ENCODE data around the gene SSR2. TPM values are rescaled to one million over a fixed set of nuclear protein-coding genes. Genes with fewer than 3 reads are reported as not detected.

Gene SSR2
- polyA plus RNA-seq, 1 of the 3 experiments (the other 2 are of a cell fraction) = 1,136 TPM

DNA sequence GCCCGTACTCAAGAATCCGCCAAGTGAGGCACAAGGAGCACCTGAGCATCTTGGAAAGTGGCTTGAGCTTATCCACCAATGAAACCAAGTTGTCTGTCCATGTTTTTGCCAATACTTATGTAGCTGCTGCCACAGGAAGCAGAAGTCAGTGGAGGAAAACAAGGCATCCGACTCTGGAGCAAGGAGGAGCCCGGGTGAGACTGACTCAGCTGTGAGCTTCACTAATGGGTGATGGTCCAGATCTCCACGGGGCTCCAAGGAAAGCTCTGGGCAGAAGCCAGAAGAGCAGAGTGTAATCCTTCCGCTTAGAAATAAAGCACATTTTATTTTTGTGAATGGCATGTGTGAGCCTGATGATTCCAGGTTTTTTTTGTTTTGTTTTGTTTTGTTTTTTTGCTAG lies 12.3 kb upstream of the SSR2 start:
- peaks cover 0 to 2% of the 10 kb centered on the region in 2 experiments for H3K36me3 ChIP-seq (replicated peaks in 1 of 2; ENCODE audit: control insufficient read depth in 1 of 2, insufficient read depth in 2 of 2, low read length in 1 of 2)
- H3K4me2 ChIP-seq = no peak overlapping the region
- CTCF ChIA-PET = interaction anchor here (0.7 to 2.5 kb wide), 4 partner anchors 11 to 94 kb away, joined by 3 to 11 read pairs (median 4); no protein-coding TSS in a partner anchor
- no peaks in the 10 kb centered on the region for H3K27me3 ChIP-seq (ENCODE audit: insufficient read depth)
- H3K9me2 ChIP-seq = no peaks in the 10 kb centered on the region
- peaks cover 8% of the 10 kb centered on the region for H3F3A ChIP-seq (replicated peaks; ENCODE audit: insufficient read depth)
- H3K4me3 ChIP-seq (ENCODE audit: low read depth in 2 of 2, low read length in 1 of 2) = no peak overlapping the region
- POLR2A ChIA-PET = no interaction called here
- no peak overlapping the region for H3K9ac ChIP-seq
- WGBS (ENCODE audit: low lambda C conversion rate) = 70% methylated on average over 5 of the region's 6 CpGs
- H2AFZ ChIP-seq (ENCODE audit: low read depth) = no peak overlapping the region
- no peaks in the 10 kb centered on the region for H3K79me2 ChIP-seq (ENCODE audit: insufficient read depth)
- DNase-seq = no peak
- TF ChIP-seq JUND (IDR thresholded peaks at IDR 0.05) (no peak), RFX5 (IDR thresholded peaks at IDR 0.05; ENCODE audit: low read length) (no peak), NFIC (IDR thresholded peaks at IDR 0.05; ENCODE audit: borderline replicate concordance) (no peak), POLR2AphosphoS5 (IDR thresholded peaks at IDR 0.05; ENCODE audit: low read depth, low read length) (no peak), RCOR1 (IDR thresholded peaks at IDR 0.05; ENCODE audit: low read length) (no peak), MXI1 (IDR thresholded peaks at IDR 0.05; ENCODE audit: low read depth, low read length) (no peak), MEF2A (IDR thresholded peaks at IDR 0.05; ENCODE audit: borderline replicate concordance, low read depth) (no peak), TEAD4 (IDR thresholded peaks at IDR 0.05; ENCODE audit: borderline replicate concordance, insufficient read depth) (no peak), GATA2 (CRISPR knock-in tag; IDR thresholded peaks at IDR 0.05) (no peak), ELF1 (IDR thresholded peaks at IDR 0.05) (no peak), GABPA (IDR thresholded peaks at IDR 0.05; ENCODE audit: low read depth) (no peak), TAF1 (IDR thresholded peaks at IDR 0.05; ENCODE audit: borderline replicate concordance, low read depth, low read length) (no peak), FOXM1 (IDR thresholded peaks at IDR 0.05; ENCODE audit: low read depth) (no peak)
- TF ChIP-seq, protein P1, sequence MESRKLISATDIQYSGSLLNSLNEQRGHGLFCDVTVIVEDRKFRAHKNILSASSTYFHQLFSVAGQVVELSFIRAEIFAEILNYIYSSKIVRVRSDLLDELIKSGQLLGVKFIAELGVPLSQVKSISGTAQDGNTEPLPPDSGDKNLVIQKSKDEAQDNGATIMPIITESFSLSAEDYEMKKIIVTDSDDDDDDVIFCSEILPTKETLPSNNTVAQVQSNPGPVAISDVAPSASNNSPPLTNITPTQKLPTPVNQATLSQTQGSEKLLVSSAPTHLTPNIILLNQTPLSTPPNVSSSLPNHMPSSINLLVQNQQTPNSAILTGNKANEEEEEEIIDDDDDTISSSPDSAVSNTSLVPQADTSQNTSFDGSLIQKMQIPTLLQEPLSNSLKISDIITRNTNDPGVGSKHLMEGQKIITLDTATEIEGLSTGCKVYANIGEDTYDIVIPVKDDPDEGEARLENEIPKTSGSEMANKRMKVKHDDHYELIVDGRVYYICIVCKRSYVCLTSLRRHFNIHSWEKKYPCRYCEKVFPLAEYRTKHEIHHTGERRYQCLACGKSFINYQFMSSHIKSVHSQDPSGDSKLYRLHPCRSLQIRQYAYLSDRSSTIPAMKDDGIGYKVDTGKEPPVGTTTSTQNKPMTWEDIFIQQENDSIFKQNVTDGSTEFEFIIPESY (IDR thresholded peaks at IDR 0.05; ENCODE audit: borderline replicate concordance, low read depth) = no peak
- TF ChIP-seq, protein P2, sequence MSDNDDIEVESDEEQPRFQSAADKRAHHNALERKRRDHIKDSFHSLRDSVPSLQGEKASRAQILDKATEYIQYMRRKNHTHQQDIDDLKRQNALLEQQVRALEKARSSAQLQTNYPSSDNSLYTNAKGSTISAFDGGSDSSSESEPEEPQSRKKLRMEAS (IDR thresholded peaks at IDR 0.05; ENCODE audit: low read depth) = no peak
- TF ChIP-seq, protein P3, sequence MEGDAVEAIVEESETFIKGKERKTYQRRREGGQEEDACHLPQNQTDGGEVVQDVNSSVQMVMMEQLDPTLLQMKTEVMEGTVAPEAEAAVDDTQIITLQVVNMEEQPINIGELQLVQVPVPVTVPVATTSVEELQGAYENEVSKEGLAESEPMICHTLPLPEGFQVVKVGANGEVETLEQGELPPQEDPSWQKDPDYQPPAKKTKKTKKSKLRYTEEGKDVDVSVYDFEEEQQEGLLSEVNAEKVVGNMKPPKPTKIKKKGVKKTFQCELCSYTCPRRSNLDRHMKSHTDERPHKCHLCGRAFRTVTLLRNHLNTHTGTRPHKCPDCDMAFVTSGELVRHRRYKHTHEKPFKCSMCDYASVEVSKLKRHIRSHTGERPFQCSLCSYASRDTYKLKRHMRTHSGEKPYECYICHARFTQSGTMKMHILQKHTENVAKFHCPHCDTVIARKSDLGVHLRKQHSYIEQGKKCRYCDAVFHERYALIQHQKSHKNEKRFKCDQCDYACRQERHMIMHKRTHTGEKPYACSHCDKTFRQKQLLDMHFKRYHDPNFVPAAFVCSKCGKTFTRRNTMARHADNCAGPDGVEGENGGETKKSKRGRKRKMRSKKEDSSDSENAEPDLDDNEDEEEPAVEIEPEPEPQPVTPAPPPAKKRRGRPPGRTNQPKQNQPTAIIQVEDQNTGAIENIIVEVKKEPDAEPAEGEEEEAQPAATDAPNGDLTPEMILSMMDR (IDR thresholded peaks at IDR 0.05) = no peak
- TF ChIP-seq, protein P4, sequence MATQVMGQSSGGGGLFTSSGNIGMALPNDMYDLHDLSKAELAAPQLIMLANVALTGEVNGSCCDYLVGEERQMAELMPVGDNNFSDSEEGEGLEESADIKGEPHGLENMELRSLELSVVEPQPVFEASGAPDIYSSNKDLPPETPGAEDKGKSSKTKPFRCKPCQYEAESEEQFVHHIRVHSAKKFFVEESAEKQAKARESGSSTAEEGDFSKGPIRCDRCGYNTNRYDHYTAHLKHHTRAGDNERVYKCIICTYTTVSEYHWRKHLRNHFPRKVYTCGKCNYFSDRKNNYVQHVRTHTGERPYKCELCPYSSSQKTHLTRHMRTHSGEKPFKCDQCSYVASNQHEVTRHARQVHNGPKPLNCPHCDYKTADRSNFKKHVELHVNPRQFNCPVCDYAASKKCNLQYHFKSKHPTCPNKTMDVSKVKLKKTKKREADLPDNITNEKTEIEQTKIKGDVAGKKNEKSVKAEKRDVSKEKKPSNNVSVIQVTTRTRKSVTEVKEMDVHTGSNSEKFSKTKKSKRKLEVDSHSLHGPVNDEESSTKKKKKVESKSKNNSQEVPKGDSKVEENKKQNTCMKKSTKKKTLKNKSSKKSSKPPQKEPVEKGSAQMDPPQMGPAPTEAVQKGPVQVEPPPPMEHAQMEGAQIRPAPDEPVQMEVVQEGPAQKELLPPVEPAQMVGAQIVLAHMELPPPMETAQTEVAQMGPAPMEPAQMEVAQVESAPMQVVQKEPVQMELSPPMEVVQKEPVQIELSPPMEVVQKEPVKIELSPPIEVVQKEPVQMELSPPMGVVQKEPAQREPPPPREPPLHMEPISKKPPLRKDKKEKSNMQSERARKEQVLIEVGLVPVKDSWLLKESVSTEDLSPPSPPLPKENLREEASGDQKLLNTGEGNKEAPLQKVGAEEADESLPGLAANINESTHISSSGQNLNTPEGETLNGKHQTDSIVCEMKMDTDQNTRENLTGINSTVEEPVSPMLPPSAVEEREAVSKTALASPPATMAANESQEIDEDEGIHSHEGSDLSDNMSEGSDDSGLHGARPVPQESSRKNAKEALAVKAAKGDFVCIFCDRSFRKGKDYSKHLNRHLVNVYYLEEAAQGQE (IDR thresholded peaks at IDR 0.05; ENCODE audit: low read depth, low read length) = no peak
- H4K20me1 ChIP-seq (ENCODE audit: insufficient read depth) = no peaks in the 10 kb centered on the region
- H3K9me3 ChIP-seq = no peaks in the 10 kb centered on the region
- H3K4me1 ChIP-seq (ENCODE audit: control insufficient read depth in 1 of 2, insufficient read depth in 2 of 2, low read depth in 1 of 2, low read length in 1 of 2) = no peaks in the 10 kb centered on the region
- H3K27ac ChIP-seq (ENCODE audit: low read depth in 2 of 2, low read length in 1 of 2) = no peak overlapping the region
